Activated T-helper 1 cell treated with anti-CD3 and anti-CD28 coated beads, Interleukin-2, amount 50 U/mL, for 16 hours (primary cell): ENCODE measurements around the gene TSPAN18.
A peak's percentile ranks its signal among the peaks of the same experiment; 100 is the strongest.

Experiments
- DNase-seq, 2 donors: peaks; one replicate each; pipeline ENCODE4 v3.0.0-alpha.2; 2020; ENCODE audit warnings: low read depth in 1 of 2, low spot score in 1 of 2

Gene TSPAN18

GRCh38 chr11:44913502-44913901 lies 186.7 kb downstream of the TSPAN18 start:
- no peak for DNase-seq

- no peak for DNase-seq
These were observed 187.3 kb downstream of the TSPAN18 start for GRCh38 chr11:44914105-44914504.

GRCh38 chr11:44915004-44915403 lies 188.2 kb downstream of the TSPAN18 start:
- no peak for DNase-seq

GRCh38 chr11:44915621-44916020 lies 188.9 kb downstream of the TSPAN18 start:
- no peak for DNase-seq

GRCh38 chr11:44916331-44916730 lies 189.6 kb downstream of the TSPAN18 start:
- DNase-seq, result no peak

GRCh38 chr11:44916801-44917385 lies 190.1 kb downstream of the TSPAN18 start:
- no peak for DNase-seq

- DNase-seq, result no peak
These were observed 191.0 kb downstream of the TSPAN18 start for GRCh38 chr11:44917741-44918140.

- DNase-seq, result no peak
These were observed 193.7 kb downstream of the TSPAN18 start for GRCh38 chr11:44920451-44920850.

- no peak for DNase-seq
These were observed 196.4 kb downstream of the TSPAN18 start for GRCh38 chr11:44923115-44923514.

- no peak for DNase-seq
These were observed 197.0 kb downstream of the TSPAN18 start for GRCh38 chr11:44923806-44924205.

- no peak for DNase-seq
These were observed 199.3 kb downstream of the TSPAN18 start for GRCh38 chr11:44926036-44926435.

- peak; percentile 37 to 46 for DNase-seq
These were observed 200.5 kb downstream of the TSPAN18 start for GRCh38 chr11:44927174-44927661.

- no peak for DNase-seq
These were observed 201.4 kb downstream of the TSPAN18 start for GRCh38 chr11:44928144-44928543.

- DNase-seq, result no peak
These were observed 202.1 kb downstream of the TSPAN18 start for GRCh38 chr11:44928816-44929215.

GRCh38 chr11:44930588-44931302 lies 204.0 kb downstream of the TSPAN18 start:
- DNase-seq, result no peak

GRCh38 chr11:44931466-44931865 lies 204.7 kb downstream of the TSPAN18 start:
- DNase-seq, result no peak

GRCh38 chr11:44934110-44934509 lies 207.3 kb downstream of the TSPAN18 start:
- no peak for DNase-seq

- DNase-seq, result no peak
These were observed 208.0 kb downstream of the TSPAN18 start for GRCh38 chr11:44934735-44935250.

- peak; percentile 71 to 78 for DNase-seq
These were observed 209.8 kb downstream of the TSPAN18 start for GRCh38 chr11:44936525-44936924.

GRCh38 chr11:44936951-44937543 lies 210.3 kb downstream of the TSPAN18 start:
- DNase-seq, result no peak

GRCh38 chr11:44938066-44938691 lies 211.4 kb downstream of the TSPAN18 start:
- no peak for DNase-seq
